Stimulated activated CD4-positive, alpha-beta T cell treated with anti-CD3 and anti-CD28 coated beads, TNF-alpha, amount 100 ng/mL, for 1 hour (primary cell): Measurements from ENCODE around the gene ZNF428.
"Not testable (repeated sequence)": the region's sequence is repeated elsewhere in the genome, so short reads cannot be mapped to it uniquely, and the experiment has no call there.

Source experiments
- DNase-seq, 3 donors: peaks; one replicate each; pipeline ENCODE4 v3.0.0-alpha.2; 2020; ENCODE audit warnings: low read depth in 3 of 3, low spot score in 1 of 3

ZNF428 gene

DNA sequence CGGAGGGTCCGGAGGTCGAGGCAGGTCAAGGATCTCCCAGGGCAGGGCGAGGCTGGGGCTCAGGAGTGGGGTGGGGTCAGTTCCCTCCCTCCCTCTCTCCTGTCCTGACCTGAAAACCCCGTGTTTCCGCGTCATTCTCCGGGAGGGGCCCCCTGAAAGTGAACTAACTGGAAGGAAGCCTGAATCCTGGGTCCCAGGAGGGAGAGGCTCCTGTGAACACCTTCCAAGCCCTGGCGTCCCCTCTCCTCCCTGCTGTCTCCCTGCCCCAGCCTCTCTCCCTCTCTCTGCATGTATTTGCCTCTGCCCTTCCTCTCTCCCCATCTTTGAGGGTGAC is 21.0 kb upstream of the ZNF428 start:
- no peak for DNase-seq

GRCh38 chr19:43639519-43640423 is 20.3 kb upstream of the ZNF428 start, which contains the start of gene CADM4:
Gene CADM4 (minus strand): TSS chr19:43639850. CDS start chr19:43639790, 60 bp downstream.
- DNase-seq = peak in 2 of 3 donors; percentile 22 to 49

DNA sequence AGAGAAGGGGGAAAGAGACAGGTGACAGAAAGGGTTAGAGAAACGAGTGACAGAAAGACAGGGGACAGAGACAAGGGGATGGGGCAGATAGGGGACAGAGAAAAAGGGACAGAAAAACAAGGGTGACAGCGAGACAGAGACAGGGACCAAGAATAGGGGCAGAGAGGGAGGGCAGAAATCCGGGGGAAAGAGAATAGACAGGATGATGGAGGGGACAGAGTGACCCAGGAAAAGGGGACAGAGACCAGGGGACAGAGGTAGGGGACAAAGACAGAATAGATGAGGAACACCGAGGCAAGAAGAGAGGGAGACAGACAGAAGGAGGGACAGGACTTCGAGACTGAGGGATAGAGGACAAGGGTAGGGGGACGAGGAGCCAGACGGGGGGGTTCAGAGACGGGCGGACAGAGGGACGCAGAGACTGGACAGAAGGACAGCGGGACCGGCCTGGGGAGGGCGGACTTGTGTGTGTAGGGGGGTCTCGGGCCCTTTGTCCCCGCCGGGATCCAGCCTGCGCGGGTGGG is 19.6 kb upstream of the ZNF428 start:
- DNase-seq = no peak

DNA sequence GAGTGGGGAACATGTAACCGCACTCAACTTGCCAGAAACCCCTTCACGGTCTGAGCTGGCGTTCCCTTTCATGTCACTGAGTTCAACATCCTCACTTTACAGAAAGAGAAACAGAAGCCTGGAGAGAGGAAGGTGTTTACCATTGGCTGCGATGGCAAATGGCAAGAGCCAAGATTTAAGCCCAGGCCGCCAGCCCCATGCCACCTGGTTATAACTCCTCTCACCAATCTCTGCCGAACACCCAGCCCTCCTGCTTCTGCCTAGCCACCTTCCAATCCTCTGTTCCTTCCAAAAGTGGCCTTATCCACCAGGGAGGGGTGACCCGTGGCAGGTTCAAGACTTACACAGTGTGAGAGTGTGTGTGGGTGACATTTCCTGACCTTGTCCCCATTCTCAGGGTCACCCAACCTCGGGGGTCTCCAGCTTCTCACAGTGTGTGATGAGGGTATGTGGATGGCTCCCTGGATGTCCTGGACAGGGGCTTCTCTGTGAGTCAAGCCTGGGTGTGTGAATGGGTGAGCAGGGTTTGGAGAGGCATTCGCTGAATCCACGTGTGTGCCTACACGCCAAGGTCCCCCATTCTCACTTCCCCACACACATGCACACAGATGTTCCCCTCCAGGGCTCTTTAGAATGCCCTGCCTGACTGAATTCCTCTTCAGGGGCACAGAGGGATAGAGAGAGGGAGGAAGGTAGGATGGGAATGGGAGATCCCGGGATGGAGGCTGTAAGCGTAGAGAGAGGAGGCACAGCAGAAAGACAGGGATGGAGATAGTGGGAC is 19.0 kb upstream of the ZNF428 start:
- no peak for DNase-seq

DNA sequence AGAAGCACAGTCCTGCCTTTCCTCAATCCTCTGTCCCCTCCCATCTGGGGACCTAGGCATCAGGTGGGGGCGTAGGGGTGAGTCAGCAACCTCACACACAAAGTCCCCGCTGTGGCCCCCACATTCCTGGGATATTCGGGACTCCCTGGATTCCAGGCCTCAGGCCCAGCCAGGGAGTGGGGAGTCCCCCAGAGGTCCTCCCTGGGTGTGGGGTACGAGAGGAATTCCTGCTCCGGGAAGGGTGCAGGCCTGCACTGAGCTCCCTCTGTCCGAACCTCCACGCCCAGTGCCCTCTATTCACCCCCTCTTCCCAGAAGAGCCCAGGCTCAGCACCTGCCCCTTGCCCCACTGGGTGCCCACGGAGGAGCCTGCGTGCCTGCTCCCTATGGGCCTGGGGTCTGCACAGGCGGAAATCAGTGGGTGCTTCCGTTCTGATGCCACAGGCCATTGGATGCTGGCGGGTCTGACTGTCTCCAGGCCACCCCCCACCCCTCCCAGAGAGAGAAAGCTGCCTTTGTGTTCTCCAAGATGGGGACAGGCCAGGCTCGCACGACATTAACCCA is 16.8 kb upstream of the ZNF428 start:
- DNase-seq = no peak

DNA sequence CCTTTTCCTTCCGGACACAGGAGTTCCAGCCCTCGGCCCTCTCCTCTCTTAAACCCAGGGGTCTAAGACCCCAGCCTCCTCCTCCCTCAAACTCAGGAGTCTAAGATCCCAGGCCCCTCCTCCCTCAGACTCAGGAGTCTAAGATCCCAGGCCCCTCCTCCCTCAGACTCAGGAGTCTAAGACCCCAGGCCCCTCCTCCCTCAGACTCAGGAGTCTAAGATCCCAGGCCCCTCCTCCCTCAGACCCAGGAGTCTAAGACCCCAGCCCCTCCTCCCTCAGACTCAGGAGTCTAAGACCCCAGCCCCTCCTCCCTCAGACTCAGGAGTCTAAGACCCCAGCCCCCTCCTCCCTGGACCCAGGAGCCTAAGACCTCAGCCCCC is 16.1 kb upstream of the ZNF428 start:
- not testable (repeated sequence) for DNase-seq

DNA sequence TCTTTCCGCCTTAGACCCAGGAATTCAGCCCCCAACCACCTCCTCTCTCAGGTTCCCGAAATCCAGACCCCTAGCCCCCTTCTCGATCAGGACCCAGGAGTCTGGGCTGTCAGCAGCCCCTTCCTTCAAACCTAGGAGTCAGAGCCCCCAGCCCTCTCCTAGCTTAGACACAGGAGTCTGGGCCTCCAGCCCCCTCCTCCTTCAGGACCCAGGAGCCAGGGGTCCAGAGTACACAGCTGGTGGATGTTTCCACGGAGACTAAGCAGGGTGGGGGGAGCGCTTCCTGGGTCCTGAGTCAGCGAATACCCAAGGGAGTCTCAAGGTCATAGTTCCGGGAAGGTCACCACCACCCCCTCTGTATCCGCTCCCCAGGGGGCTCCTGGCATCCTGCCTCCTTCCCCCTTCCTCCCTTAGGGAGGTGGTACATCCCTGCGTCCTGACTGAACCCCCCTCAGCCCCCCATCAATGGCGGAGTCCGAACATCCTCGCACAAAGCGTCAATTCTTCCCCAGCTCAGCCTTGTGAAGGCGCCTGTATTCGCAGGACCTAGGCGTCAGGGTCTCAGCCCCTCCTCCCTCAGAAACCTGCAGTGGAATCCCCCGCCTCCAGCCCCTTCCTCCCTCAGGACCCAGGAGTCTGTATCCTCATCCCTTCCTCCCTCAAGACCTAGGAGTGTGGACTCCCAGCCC is 15.6 kb upstream of the ZNF428 start:
- no peak for DNase-seq

GRCh38 chr19:43634506-43634871 is 15.1 kb upstream of the ZNF428 start:
- DNase-seq = no peak

DNA sequence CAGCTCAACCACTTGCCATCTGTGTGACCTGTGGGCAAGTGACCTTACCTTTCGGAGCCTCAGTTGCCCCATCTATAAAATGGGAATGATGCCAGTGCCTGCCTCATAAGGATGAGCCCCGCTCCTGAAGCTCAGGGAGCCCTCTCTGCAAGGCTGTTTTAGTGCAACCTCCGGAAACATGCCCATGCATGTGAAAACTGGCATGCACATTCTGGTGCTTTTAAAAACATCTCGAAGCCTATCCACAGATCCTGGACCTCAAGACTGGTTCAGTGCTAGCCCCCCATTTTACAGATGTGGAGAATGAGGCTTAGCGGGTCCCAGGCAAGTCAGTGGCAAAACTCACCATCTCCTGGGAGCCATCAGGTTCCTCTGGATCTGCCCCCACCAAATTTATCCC is 14.6 kb upstream of the ZNF428 start:
- no peak for DNase-seq

GRCh38 chr19:43633520-43633919 is 14.1 kb upstream of the ZNF428 start:
- DNase-seq = no peak

- DNase-seq = no peak
These were observed 12.1 kb upstream of the ZNF428 start for GRCh38 chr19:43631491-43631890.

DNA sequence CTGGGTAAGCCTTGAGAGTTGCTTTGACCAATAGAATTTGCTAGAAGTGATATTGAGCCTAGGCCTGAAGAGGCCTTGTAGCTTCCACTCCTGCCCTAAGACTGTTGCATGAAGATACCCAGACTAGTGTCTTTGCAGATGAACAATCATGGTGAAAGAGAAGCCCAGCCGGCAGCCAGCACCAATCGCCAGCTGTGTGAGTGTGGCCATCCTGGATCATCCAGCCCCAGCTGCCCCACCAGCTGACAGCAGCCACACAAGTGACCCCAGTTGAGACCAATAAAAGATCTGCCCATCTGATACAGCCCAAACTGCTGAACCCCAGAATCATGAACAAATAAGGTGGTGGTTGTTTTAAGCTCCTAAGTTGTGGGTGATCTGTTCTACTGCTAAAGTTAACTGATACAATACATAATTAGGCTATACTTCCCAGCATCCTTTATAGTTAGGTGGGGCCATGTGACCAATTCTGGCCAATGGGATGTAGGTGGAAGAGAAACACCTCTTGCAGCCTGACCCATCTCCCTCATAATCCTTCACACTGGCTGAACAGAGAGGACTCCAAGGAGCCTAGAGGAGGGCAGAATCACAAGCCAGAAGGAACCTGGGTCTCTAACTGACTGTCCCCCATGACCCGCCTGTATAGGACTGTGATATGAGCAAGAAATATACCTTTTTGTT is 9.4 kb upstream of the ZNF428 start:
- no peak for DNase-seq

- no peak for DNase-seq
These were observed 7.4 kb upstream of the ZNF428 start for GRCh38 chr19:43626838-43627237.

DNA sequence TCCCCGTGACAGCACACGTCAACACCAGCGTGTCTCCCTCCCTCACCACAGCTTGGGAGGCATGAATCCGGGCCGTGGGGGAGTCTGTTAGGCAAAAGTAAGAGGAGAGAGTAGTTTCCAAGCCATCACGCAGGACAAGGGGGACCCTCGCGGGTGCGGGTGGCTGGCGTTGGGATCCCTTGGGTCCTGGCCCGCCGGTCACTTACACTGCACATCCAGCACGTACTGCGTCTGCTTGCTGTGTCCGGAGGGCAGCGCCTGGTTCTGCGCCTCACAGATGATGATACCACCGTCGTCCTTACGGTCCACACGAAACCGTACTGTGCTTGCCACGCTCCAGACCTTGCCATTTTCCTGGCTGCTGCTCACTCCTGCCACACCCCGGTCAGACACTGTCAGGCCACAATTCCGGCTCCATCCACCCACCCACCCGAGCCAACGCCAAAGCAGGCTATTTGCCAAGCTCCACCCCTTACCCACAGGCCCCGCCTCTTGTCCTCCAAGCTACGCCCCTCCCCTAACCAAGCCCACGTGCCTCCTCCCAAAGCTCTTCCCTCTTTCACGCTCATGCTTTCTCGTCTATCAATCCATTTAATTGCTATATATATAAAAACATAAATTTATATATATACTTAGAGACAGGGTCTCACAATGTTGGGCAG is 6.6 kb upstream of the ZNF428 start:
- no peak for DNase-seq

DNA sequence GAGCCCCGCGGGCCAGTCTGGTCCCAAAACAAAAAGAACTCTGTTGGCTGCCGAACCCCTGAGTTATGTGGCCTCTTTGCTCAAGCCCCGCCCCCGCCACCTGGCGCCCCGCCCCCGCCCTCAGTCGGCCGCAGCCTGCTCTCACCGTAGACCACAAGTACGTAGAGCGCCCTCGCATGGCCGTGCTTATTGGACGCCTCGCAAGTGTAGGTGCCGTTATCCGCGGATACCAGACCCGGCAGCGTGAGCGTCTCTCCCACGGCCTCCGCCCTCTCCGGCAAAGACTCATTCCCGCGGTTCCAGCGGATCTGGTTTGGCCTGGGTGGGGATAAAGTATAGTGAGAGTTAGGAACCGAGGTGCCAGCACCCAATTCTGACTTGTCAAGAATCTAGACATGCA is 5.5 kb upstream of the ZNF428 start:
- DNase-seq = peak; percentile 57 to 73 (median 60)

GRCh38 chr19:43623889-43624670 is 4.7 kb upstream of the ZNF428 start:
- no peak for DNase-seq

GRCh38 chr19:43622956-43623355 is 3.5 kb upstream of the ZNF428 start:
- no peak for DNase-seq

DNA sequence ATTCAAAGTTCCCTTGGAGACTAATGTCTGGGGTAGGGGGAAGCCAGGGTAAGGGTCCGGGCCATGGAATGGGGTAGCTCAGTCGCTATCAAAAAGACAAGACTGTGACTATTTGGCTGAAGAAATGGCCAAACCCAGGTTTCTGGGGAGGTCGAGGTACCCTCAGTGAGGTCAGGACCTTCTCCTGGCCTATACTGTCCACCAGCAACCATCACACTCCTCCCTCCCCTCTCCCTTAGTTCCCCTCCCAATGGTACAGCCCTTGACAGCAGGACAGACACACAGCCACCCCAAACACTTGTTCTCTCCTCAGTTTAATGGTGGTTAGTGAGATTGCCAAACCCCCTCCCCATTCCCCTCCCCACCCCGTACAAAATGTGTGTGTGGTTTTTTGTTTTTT is 2.6 kb upstream of the ZNF428 start:
- no peak for DNase-seq
